Spleen (tissue), 11 donors: Measurements from ENCODE around the gene YEATS2. TPM values are rescaled to one million over a fixed set of nuclear protein-coding genes. Genes with fewer than 3 reads are reported as not detected.

Source experiments
- DNase-seq: peaks from one replicate; pipeline ENCODE4 v3.0.0-alpha.2; 2020
- H3K27ac ChIP-seq, 8 donors: fragments of 200-600 bp; sonication (generic) in 7 of 8; 1 replicate in 4 of 8; 2 replicates in 4 of 8; pipeline versions ENCODE4 v1.5.0 to v1.8.0; 2016 to 2021; ENCODE audit warnings: inconsistent platforms in 4 of 8, mild to moderate bottlenecking in 4 of 8, moderate library complexity in 1 of 8
- H3K27me3 ChIP-seq, 7 donors: fragments of 200-600 bp; sonication (generic) in 6 of 7; replicated peaks in 1 of 7; 1 replicate in 4 of 7; 2 replicates in 3 of 7; pipeline versions ENCODE4 v1.5.0 to v1.8.0; 2016 to 2021; ENCODE audit warnings: inconsistent platforms in 3 of 7, mild to moderate bottlenecking in 1 of 7
- H3K36me3 ChIP-seq, 6 donors: fragments of 200-600 bp; sonication (generic) in 5 of 6; 1 replicate in 4 of 6; 2 replicates in 2 of 6; pipeline versions ENCODE4 v1.5.0 to v1.8.0; 2016 to 2021; ENCODE audit warnings: inconsistent platforms in 2 of 6
- H3K4me1 ChIP-seq, 6 donors: fragments of 200-600 bp; sonication (generic) in 5 of 6; 1 replicate in 3 of 6; 2 replicates in 3 of 6; pipeline versions ENCODE4 v1.5.0 to v1.8.0; 2016 to 2021; ENCODE audit warnings: inconsistent platforms in 3 of 6
- H3K4me3 ChIP-seq, 8 donors: fragments of 200-600 bp; sonication (generic) in 7 of 8; 1 replicate in 4 of 8; 2 replicates in 4 of 8; pipeline versions ENCODE4 v1.5.0 to v1.8.0; 2016 to 2021; ENCODE audit warnings: inconsistent platforms in 4 of 8, mild to moderate bottlenecking in 4 of 8, moderate library complexity in 2 of 8
- H3K9me3 ChIP-seq, 8 donors: fragments of 200-600 bp; sonication (generic) in 7 of 8; 1 replicate in 4 of 8; 2 replicates in 4 of 8; pipeline versions ENCODE4 v1.5.0 to v1.8.0; 2016 to 2021; ENCODE audit warnings: inconsistent platforms in 4 of 8
- POLR2A ChIP-seq, 3 donors: fragments of 450-650 bp; IDR thresholded peaks; one replicate each; pipeline ENCODE4 v1.5.1; 2017; ENCODE audit warnings: antibody characterized with exemption in 3 of 3, mild to moderate bottlenecking in 1 of 3
- POLR2AphosphoS5 ChIP-seq, 3 donors: sonication (generic); formaldehyde crosslinking; IDR thresholded peaks; one replicate each; pipeline ENCODE4 v1.5.1; 2017; ENCODE audit warnings: antibody characterized with exemption in 3 of 3
- WGBS, 5 donors: extraction: QIAGEN DNeasy Blood & Tissue Kit in 3 of 5; methylation state at CpG; one replicate each; pipeline versions ENCODE4 v1.1.5 to v1.1.7; 2013 to 2018; 5-methylcytosine and 5-hydroxymethylcytosine counted together
- intact Hi-C: fragments of 100-400 bp; cut with DNase I; formaldehyde crosslinking; loops from one replicate; pipeline ENCODE4 v1.15.0; 2023; ENCODE audit warnings: low total_unique reads
- polyA plus RNA-seq, 3 donors: library from polyadenylated mRNA; stranded (reverse); fragments of 200-250 nt; gene quantifications; one replicate each; pipeline ENCODE4 v1.2.1, GENCODE V29; 2013
- total RNA-seq, 7 donors: library from RNA; depleted of rRNA in 3 of 7; stranded (reverse); fragments of >200 nt in 3 of 7; fragmentation: NEBNext Ultra II Directional in 4 of 7; extraction: Animal tissue kit (Norgen Biotek cat#: 25700) in 4 of 7; gene quantifications; one replicate each; pipeline versions ENCODE4 v1.1.0 to v1.2.1, GENCODE V29; 2016 to 2021
- TF ChIP-seq, protein P1 (sequence below), 11 experiments: fragments of 200-600 bp in 7 of 11; fragments of 450-650 bp in 4 of 11; sonication (generic) in 4 of 11; IDR thresholded peaks in 8 of 11; conservative IDR thresholded peaks in 3 of 11; 1 replicate in 7 of 11; 2 replicates in 4 of 11; pipeline versions ENCODE4 v1.4.0 to v1.8.0; 2016 to 2021; ENCODE audit warnings: antibody characterized with exemption in 11 of 11, inconsistent platforms in 4 of 11, mild to moderate bottlenecking in 1 of 11
- donor health status: healthy with polysubstance abuse.
- donor health status: DM: no; HTN: no; CAD: no; lungs with moderate emphysema.
- donor health status: DM: no; HTN: no; CAD: no.
- donor health status: Bipolar disorder and iron deficiency.
- donor health status: healthy.
- donor health status: DM: no; HTN: no; CAD: no.
- donor health status: DM: yes; HTN: yes; CAD: no.

Gene YEATS2
- total and polyA plus RNA-seq, 10 donors = 4.6 to 33.5 (median 24.9) TPM

DNA sequence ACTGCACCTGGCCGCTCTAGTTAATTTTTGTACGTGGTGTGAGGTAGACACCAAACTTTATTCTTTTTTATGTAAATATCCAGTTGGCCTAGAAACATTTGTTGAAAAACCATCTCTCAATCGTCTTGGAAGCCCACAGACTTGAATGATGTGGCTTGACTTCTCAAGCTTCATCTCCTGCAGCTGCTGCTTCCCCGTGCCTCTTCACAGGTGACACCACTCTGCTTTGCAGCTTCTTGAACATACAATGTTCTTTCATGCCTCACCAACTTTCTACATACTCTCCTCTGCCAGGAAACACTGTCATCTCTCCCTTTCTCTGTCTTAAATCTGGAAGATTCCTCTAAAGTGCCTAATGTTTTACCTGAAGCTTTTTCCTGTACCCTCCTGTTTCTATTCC lies 92.2 kb downstream of the YEATS2 start:
- Histone ChIP-seq H3K9me3 (no peaks in the 10 kb centered on the region), H3K4me3 (no peak overlapping the region), H3K27me3 (no peaks in the 10 kb centered on the region), H3K4me1 (peaks cover 0 to 3% (median 0%) of the 10 kb centered on the region in 6 donors), H3K27ac (no peak overlapping the region), H3K36me3 (peaks cover 0 to 98% (median 62%) of the 10 kb centered on the region in 6 donors)
- intact Hi-C loops = no loop called here
- no peak for DNase-seq
- TF ChIP-seq, protein P1, sequence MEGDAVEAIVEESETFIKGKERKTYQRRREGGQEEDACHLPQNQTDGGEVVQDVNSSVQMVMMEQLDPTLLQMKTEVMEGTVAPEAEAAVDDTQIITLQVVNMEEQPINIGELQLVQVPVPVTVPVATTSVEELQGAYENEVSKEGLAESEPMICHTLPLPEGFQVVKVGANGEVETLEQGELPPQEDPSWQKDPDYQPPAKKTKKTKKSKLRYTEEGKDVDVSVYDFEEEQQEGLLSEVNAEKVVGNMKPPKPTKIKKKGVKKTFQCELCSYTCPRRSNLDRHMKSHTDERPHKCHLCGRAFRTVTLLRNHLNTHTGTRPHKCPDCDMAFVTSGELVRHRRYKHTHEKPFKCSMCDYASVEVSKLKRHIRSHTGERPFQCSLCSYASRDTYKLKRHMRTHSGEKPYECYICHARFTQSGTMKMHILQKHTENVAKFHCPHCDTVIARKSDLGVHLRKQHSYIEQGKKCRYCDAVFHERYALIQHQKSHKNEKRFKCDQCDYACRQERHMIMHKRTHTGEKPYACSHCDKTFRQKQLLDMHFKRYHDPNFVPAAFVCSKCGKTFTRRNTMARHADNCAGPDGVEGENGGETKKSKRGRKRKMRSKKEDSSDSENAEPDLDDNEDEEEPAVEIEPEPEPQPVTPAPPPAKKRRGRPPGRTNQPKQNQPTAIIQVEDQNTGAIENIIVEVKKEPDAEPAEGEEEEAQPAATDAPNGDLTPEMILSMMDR (IDR thresholded peaks at IDR 0.05 in 8 of 11, conservative IDR thresholded peaks at IDR 0.05 in 3 of 11) = no peak
- TF ChIP-seq POLR2AphosphoS5 (IDR thresholded peaks at IDR 0.05) (no peak), POLR2A (IDR thresholded peaks at IDR 0.05) (no peak)
- WGBS, 5 donors = 82 to 88% (median 87%) methylated on average over 4 of the region's 4 CpGs

DNA sequence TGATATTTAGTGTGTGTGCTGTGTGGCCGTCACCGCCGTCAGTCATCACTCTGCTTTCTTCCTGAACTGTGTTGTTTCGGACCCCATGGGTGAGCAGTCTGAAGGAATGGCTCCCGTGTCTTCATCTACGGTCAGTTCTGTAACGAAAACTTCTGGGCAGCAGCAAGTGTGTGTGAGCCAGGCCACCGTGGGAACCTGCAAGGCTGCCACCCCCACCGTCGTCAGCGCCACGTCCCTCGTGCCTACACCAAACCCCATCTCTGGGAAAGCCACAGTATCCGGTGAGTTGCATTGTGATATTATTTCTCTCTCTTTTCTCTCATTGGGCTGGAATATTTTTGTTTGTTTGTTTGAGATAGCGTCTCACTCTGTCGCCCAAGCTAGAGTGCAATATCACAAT lies 93.1 kb downstream of the YEATS2 start:
- TF ChIP-seq, protein P1 (IDR thresholded peaks at IDR 0.05 in 8 of 11, conservative IDR thresholded peaks at IDR 0.05 in 3 of 11) = no peak
- TF ChIP-seq POLR2A (IDR thresholded peaks at IDR 0.05) = no peak
- Histone ChIP-seq H3K4me3 (no peak overlapping the region), H3K27me3 (no peaks in the 10 kb centered on the region), H3K27ac (no peak overlapping the region), H3K9me3 (no peaks in the 10 kb centered on the region), H3K4me1 (no peaks in the 10 kb centered on the region), H3K36me3 (peaks cover 0 to 92% (median 60%) of the 10 kb centered on the region in 6 donors)
- WGBS, 5 donors = 94 to 97% (median 95%) methylated on average over 16 of the region's 16 CpGs
- intact Hi-C loops = no loop called here
- peak; percentile 45 for DNase-seq

DNA sequence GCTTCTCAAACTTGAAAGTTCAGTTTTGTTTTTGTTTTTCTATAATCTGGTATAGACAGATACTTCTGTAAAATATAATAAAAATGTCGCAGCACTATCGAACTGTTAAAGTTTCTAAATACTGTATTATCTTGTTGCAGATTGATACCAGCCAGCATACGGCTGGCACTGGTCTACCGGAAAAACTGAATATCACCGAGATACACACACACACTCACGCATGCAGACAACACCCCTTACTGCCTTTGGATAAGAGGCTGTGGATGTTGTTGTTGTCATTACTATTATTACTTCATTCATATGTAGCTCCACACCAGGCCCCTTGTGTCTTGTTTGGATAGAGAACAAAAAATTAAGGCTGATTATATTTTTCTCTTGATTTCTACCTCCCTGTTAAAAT lies 95.4 kb downstream of the YEATS2 start:
- Histone ChIP-seq H3K4me1 (no peaks in the 10 kb centered on the region), H3K36me3 (peaks cover 0 to 91% (median 47%) of the 10 kb centered on the region in 6 donors), H3K27ac (no peak overlapping the region), H3K4me3 (no peak overlapping the region), H3K9me3 (no peaks in the 10 kb centered on the region), H3K27me3 (no peaks in the 10 kb centered on the region)
- TF ChIP-seq, protein P1 (IDR thresholded peaks at IDR 0.05 in 8 of 11, conservative IDR thresholded peaks at IDR 0.05 in 3 of 11) = no peak
- no peak for TF ChIP-seq POLR2AphosphoS5 (IDR thresholded peaks at IDR 0.05)
- TF ChIP-seq POLR2A (IDR thresholded peaks at IDR 0.05) = no peak
- intact Hi-C loops = no loop called here
- DNase-seq = no peak
- WGBS, 5 donors = 95 to 98% (median 95%) methylated on average over 6 of the region's 6 CpGs

DNA sequence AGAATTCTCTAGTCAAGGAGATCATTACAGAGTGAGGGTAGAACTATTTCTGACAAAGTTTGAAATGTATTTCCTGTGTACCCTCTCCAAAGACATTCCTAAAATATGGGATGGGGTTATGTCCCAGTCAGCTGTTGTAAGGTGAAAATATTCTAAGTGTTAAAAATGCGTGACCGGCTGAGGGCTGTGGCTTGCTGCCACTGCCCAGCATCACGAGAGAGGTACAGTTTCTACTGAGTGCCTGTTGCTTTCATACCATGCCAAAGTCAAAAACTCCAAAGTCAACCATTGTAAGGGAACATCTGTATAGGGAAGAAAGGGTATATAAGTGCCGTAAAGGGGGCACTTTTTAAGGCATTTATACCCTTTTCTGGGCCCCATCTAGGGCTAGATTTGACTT lies 96.9 kb downstream of the YEATS2 start:
- 95 to 99% (median 97%) methylated on average over 4 of the region's 4 CpGs for WGBS, 5 donors
- intact Hi-C loops = no loop called here
- no peak overlapping the region for H3K27ac ChIP-seq
- H3K27me3 ChIP-seq = no peaks in the 10 kb centered on the region
- H3K9me3 ChIP-seq = no peaks in the 10 kb centered on the region
- peaks cover 0 to 93% (median 52%) of the 10 kb centered on the region in 6 donors for H3K36me3 ChIP-seq
- TF ChIP-seq, protein P1 (IDR thresholded peaks at IDR 0.05 in 8 of 11, conservative IDR thresholded peaks at IDR 0.05 in 3 of 11) = no peak
- TF ChIP-seq POLR2AphosphoS5 (IDR thresholded peaks at IDR 0.05) = no peak
- no peak for TF ChIP-seq POLR2A (IDR thresholded peaks at IDR 0.05)
- H3K4me1 ChIP-seq = no peaks in the 10 kb centered on the region
- DNase-seq = no peak
- no peak overlapping the region for H3K4me3 ChIP-seq
